Muscle layer of colon (tissue), 2 donors: Measurements from ENCODE around the gene CLIC3.

Experiments
- H3K27ac ChIP-seq: one replicate; pipeline ENCODE4 v1.7.0; 2013; ENCODE audit warnings: low read depth, mild to moderate bottlenecking, low read length, moderate library complexity
- H3K27me3 ChIP-seq, 2 donors: one replicate each; pipeline ENCODE4 v1.7.0; 2013; ENCODE audit warnings: low read length in 2 of 2, mild to moderate bottlenecking in 2 of 2; ENCODE audit not compliant: insufficient read depth in 2 of 2, control insufficient read depth in 1 of 2
- H3K36me3 ChIP-seq: one replicate; pipeline ENCODE4 v1.7.0; 2013; ENCODE audit warnings: mild to moderate bottlenecking, low read length; ENCODE audit not compliant: insufficient read depth
- H3K4me1 ChIP-seq: one replicate; pipeline ENCODE4 v1.7.0; 2013; ENCODE audit warnings: mild to moderate bottlenecking, low read length; ENCODE audit not compliant: insufficient read depth
- H3K4me3 ChIP-seq, 2 donors: one replicate each; pipeline ENCODE4 v1.7.0; 2013; ENCODE audit warnings: low read length in 2 of 2, low read depth in 1 of 2, mild to moderate bottlenecking in 1 of 2, moderate library complexity in 1 of 2
- H3K9ac ChIP-seq: one replicate; pipeline ENCODE4 v1.7.0; 2013; ENCODE audit warnings: low read length
- H3K9me3 ChIP-seq: one replicate; pipeline ENCODE4 v1.7.0; 2013; ENCODE audit warnings: mild to moderate bottlenecking, low read length
- donor health status: abdominal sarcoma.
- donor health status: Adenocarcinoma of cecum.

The CLIC3 gene

GRCh38 chr9:136996361-136997292 is at the start of gene CLIC3:
Gene CLIC3, minus strand, starts transcription at chr9:136996568. Its CDS starts 25 bp downstream, at chr9:136996543.
- H3K9me3 ChIP-seq = no peaks in the 10 kb centered on the region
- no peak within 1 kb of the TSS for H3K9ac ChIP-seq
- peaks cover 13 to 46% of the 10 kb centered on the region in 2 donors for H3K27me3 ChIP-seq
- no peak within 1 kb of the TSS for H3K4me3 ChIP-seq
- H3K36me3 ChIP-seq = no peaks in the 10 kb centered on the region
- peaks cover 17% of the 10 kb centered on the region for H3K4me1 ChIP-seq
- no peak within 1 kb of the TSS for H3K27ac ChIP-seq

- Histone ChIP-seq H3K27ac (peak overlapping the region; percentile 42), H3K4me3 (peak overlapping the region; percentile 62 to 74), H3K4me1 (peaks cover 10% of the 10 kb centered on the region), H3K27me3 (peaks cover 5 to 32% of the 10 kb centered on the region in 2 donors), H3K36me3 (no peaks in the 10 kb centered on the region), H3K9ac (no peak overlapping the region), H3K9me3 (no peaks in the 10 kb centered on the region)
These were observed 49.1 kb upstream of the CLIC3 start for GRCh38 chr9:137045294-137046087.

- no peaks in the 10 kb centered on the region for H3K9me3 ChIP-seq
These were observed 48.3 kb upstream of the CLIC3 start for GRCh38 chr9:137044502-137045177.

GRCh38 chr9:137044037-137044436 is 47.7 kb upstream of the CLIC3 start:
- peaks cover 10% of the 10 kb centered on the region for H3K4me1 ChIP-seq
- peaks cover 4% of the 10 kb centered on the region for H3K36me3 ChIP-seq
- no peak overlapping the region for H3K4me3 ChIP-seq
- no peak overlapping the region for H3K9ac ChIP-seq
- H3K27me3 ChIP-seq = peaks cover 0 to 18% of the 10 kb centered on the region in 2 donors
- H3K27ac ChIP-seq = no peak overlapping the region
- no peaks in the 10 kb centered on the region for H3K9me3 ChIP-seq

More at GRCh38 chr9:137044502-137045177, 48.3 kb upstream of the CLIC3 start:
- no peaks in the 10 kb centered on the region for H3K36me3 ChIP-seq
- H3K27me3 ChIP-seq = peaks cover 3 to 24% of the 10 kb centered on the region in 2 donors
- H3K9ac ChIP-seq = no peak overlapping the region
- peaks cover 10% of the 10 kb centered on the region for H3K4me1 ChIP-seq
- H3K27ac ChIP-seq = no peak overlapping the region
- peak overlapping the region; percentile 61 to 62 for H3K4me3 ChIP-seq

- peaks cover 10% of the 10 kb centered on the region for H3K4me1 ChIP-seq
- H3K9ac ChIP-seq = no peak overlapping the region
- H3K9me3 ChIP-seq = no peaks in the 10 kb centered on the region
- H3K27me3 ChIP-seq = peaks cover 0 to 13% of the 10 kb centered on the region in 2 donors
- no peak overlapping the region for H3K4me3 ChIP-seq
- peaks cover 9% of the 10 kb centered on the region for H3K36me3 ChIP-seq
- H3K27ac ChIP-seq = no peak overlapping the region
These were observed 46.7 kb upstream of the CLIC3 start for GRCh38 chr9:137042751-137043727.

- no peaks in the 10 kb centered on the region for H3K27me3 ChIP-seq
- no peak overlapping the region for H3K4me3 ChIP-seq
- no peak overlapping the region for H3K27ac ChIP-seq
- no peak overlapping the region for H3K9ac ChIP-seq
- H3K36me3 ChIP-seq = peaks cover 9% of the 10 kb centered on the region
- H3K4me1 ChIP-seq = peaks cover 10% of the 10 kb centered on the region
- no peaks in the 10 kb centered on the region for H3K9me3 ChIP-seq
These were observed 44.8 kb upstream of the CLIC3 start for GRCh38 chr9:137041124-137041523.

GRCh38 chr9:137040568-137040967 is 44.2 kb upstream of the CLIC3 start:
- no peak overlapping the region for H3K9ac ChIP-seq
- peaks cover 0 to 3% of the 10 kb centered on the region in 2 donors for H3K27me3 ChIP-seq
- no peaks in the 10 kb centered on the region for H3K9me3 ChIP-seq
- peaks cover 9% of the 10 kb centered on the region for H3K36me3 ChIP-seq
- H3K27ac ChIP-seq = no peak overlapping the region
- H3K4me3 ChIP-seq = no peak overlapping the region
- peaks cover 10% of the 10 kb centered on the region for H3K4me1 ChIP-seq

GRCh38 chr9:137039611-137040366 is 43.4 kb upstream of the CLIC3 start:
- H3K9me3 ChIP-seq = no peaks in the 10 kb centered on the region
- H3K36me3 ChIP-seq = peaks cover 9% of the 10 kb centered on the region
- H3K9ac ChIP-seq = no peak overlapping the region
- no peak overlapping the region for H3K4me3 ChIP-seq
- H3K4me1 ChIP-seq = peaks cover 6% of the 10 kb centered on the region
- H3K27me3 ChIP-seq = peaks cover 3% of the 10 kb centered on the region in 2 donors
- H3K27ac ChIP-seq = no peak overlapping the region

- H3K9me3 ChIP-seq = no peaks in the 10 kb centered on the region
- H3K9ac ChIP-seq = no peak overlapping the region
- H3K27ac ChIP-seq = no peak overlapping the region
- H3K4me3 ChIP-seq = no peak overlapping the region
- no peaks in the 10 kb centered on the region for H3K4me1 ChIP-seq
- H3K27me3 ChIP-seq = peaks cover 3 to 7% of the 10 kb centered on the region in 2 donors
- peaks cover 9% of the 10 kb centered on the region for H3K36me3 ChIP-seq
These were observed 42.5 kb upstream of the CLIC3 start for GRCh38 chr9:137038916-137039315.

GRCh38 chr9:137037483-137037882 is 41.1 kb upstream of the CLIC3 start:
- Histone ChIP-seq H3K27ac (no peak overlapping the region), H3K9me3 (no peaks in the 10 kb centered on the region), H3K9ac (no peak overlapping the region), H3K36me3 (peaks cover 9% of the 10 kb centered on the region), H3K4me3 (no peak overlapping the region), H3K4me1 (no peaks in the 10 kb centered on the region), H3K27me3 (peaks cover 3 to 7% of the 10 kb centered on the region in 2 donors)
